ENCODE measurements around the gene MAGEA12.
"Not testable (repeated sequence)": the region's sequence is repeated elsewhere in the genome, so short reads cannot be mapped to it uniquely, and the experiment has no call there.

- not testable (repeated sequence) for TF ChIP-seq EZH2phosphoT487 (IDR thresholded peaks at IDR 0.05; ENCODE audit: unreplicated experiment); CTCF (conservative IDR thresholded peaks at IDR 0.05; ENCODE audit: low read depth in 2 of 2); CREB1 (CRISPR knock-in tag; IDR thresholded peaks at IDR 0.05; ENCODE audit: low read depth); REST (IDR thresholded peaks at IDR 0.05; ENCODE audit: unreplicated experiment); EZH2 (IDR thresholded peaks at IDR 0.05; ENCODE audit: low read depth, unreplicated experiment); POLR2AphosphoS5 (IDR thresholded peaks at IDR 0.05; ENCODE audit: low read depth); ZNF331 (CRISPR knock-in tag; IDR thresholded peaks at IDR 0.05; ENCODE audit: low read depth); ZNF462 (CRISPR knock-in tag; IDR thresholded peaks at IDR 0.05)
Measured at GRCh38 chrX:152787062-152787461, 53.5 kb downstream of the MAGEA12 start.

All from GM23338 (cell line).